DND-41 (cell line): Measurements from ENCODE around the gene LCOR.
"Not testable (repeated sequence)": the region's sequence is repeated elsewhere in the genome, so short reads cannot be mapped to it uniquely, and the experiment has no call there.

Experiments
- ATAC-seq: fragments of 200-7000 bp; cut with Tn5 transposase; 3 replicates; pipeline ENCODE4 v1.9.1; 2021; ENCODE audit warnings: low read depth; ENCODE audit not compliant: insufficient read depth
- DNase-seq: peaks from one replicate; pipeline ENCODE4 v3.0.0-alpha.2; 2020
- H2AFZ ChIP-seq: 2 replicates; pipeline ENCODE4 v1.6.0; 2012; ENCODE audit warnings: low read depth, low read length
- H3K27ac ChIP-seq: 2 replicates; pipeline ENCODE4 v1.5.1; 2012; ENCODE audit warnings: low read length, inconsistent platforms
- H3K27me3 ChIP-seq: fragments of 200-600 bp; sonication (generic); 2 replicates; pipeline ENCODE4 v1.6.0; 2012; ENCODE audit warnings: low read length, mild to moderate bottlenecking, inconsistent platforms; ENCODE audit not compliant: insufficient read depth, poor library complexity
- H3K36me3 ChIP-seq: 2 replicates; pipeline ENCODE4 v1.5.1; 2012; ENCODE audit warnings: low read length, inconsistent platforms; ENCODE audit not compliant: insufficient read depth
- H3K4me1 ChIP-seq: 2 replicates; pipeline ENCODE4 v1.5.1; 2012; ENCODE audit warnings: mild to moderate bottlenecking, low read length; ENCODE audit not compliant: insufficient read depth
- H3K4me2 ChIP-seq: 2 replicates; pipeline ENCODE4 v1.6.0; 2012; ENCODE audit warnings: mild to moderate bottlenecking, moderate library complexity, low read length, inconsistent platforms; ENCODE audit not compliant: insufficient read depth
- H3K4me3 ChIP-seq, 2 experiments: fragments of 200-600 bp in 1 of 2; shearing (Covaris generic) in 1 of 2; 2 replicates each; pipeline ENCODE4 v1.5.1; 2012 to 2016; ENCODE audit warnings: inconsistent platforms in 2 of 2, low read length in 2 of 2, mild to moderate bottlenecking in 2 of 2, low read depth in 1 of 2, moderate library complexity in 1 of 2
- H3K79me2 ChIP-seq: 2 replicates; pipeline ENCODE4 v1.6.0; 2012; ENCODE audit warnings: low read length, inconsistent platforms; ENCODE audit not compliant: insufficient read depth
- H3K9ac ChIP-seq: 2 replicates; pipeline ENCODE4 v1.6.0; 2012; ENCODE audit warnings: low read depth, mild to moderate bottlenecking, inconsistent platforms, low read length, moderate library complexity
- H3K9me3 ChIP-seq: 2 replicates; pipeline ENCODE4 v1.5.1; 2012; ENCODE audit warnings: low read length, moderate library complexity, mild to moderate bottlenecking, inconsistent platforms; ENCODE audit not compliant: insufficient read depth, severe bottlenecking
- H4K20me1 ChIP-seq: 2 replicates; pipeline ENCODE4 v1.6.0; 2012; ENCODE audit warnings: low read length; ENCODE audit not compliant: insufficient read depth
- CTCF ChIP-seq: IDR thresholded peaks from 2 replicates; pipeline ENCODE4 v1.5.1; 2012; ENCODE audit warnings: borderline replicate concordance, low read length, moderate library complexity, mild to moderate bottlenecking; ENCODE audit not compliant: poor library complexity, severe bottlenecking; ENCODE audit errors: extremely low read depth
- EZH2 ChIP-seq: IDR thresholded peaks from 3 replicates; pipeline ENCODE4 v1.6.1; 2012; ENCODE audit warnings: borderline replicate concordance, low read depth, mild to moderate bottlenecking, moderate library complexity, low read length, inconsistent platforms; ENCODE audit not compliant: severe bottlenecking

Gene LCOR

DNA sequence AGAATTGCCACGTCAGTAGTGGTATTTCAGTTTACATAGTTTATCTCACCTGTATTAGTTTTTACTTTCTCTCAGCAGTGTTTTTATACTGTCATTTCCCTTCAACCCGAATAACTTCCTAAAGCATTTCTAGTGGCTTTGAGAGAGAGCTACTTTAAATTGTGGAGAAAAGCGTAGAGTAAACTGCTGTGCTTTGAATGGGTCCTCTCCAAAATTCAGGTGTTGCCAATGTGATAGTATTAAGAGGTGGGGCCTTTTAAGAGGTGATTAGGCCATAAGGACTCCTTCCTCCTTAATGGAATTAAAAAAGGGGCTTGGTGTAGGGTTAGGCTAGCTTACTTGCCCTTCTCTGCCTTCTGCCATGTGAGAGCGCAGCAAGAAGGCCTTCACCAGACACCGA, 98.4 kb downstream of the LCOR start:
- no peak for ATAC-seq
- Histone ChIP-seq H3K36me3 (peaks cover 4% of the 10 kb centered on the region), H3K27ac (no peak overlapping the region)

DNA sequence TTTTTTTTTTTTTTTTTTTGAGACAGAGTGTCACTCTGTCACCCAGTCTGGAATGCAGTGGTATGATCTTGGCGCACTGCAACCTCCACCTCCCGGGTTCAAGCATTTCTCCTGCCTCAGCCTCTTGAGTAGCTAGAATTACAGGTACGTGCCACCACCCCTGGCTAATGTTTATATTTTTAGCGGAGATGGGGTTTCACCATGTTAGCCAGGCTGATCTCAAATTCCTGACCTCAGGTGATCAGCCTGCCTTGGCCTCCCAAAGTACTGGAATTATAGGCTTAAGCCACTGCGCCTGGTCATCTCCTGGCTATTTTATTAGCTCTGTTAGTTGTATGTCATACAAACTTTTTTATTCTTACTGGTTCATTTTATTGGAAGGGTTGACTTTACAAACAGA, 103.0 kb downstream of the LCOR start:
- Histone ChIP-seq H3K9ac (no peak overlapping the region), H3K27me3 (no peaks in the 10 kb centered on the region), H4K20me1 (no peaks in the 10 kb centered on the region), H3K9me3 (no peaks in the 10 kb centered on the region), H3K4me3 (no peak overlapping the region), H3K36me3 (peaks cover 19% of the 10 kb centered on the region), H3K4me1 (no peaks in the 10 kb centered on the region), H3K4me2 (no peak overlapping the region), H3K79me2 (peaks cover 23% of the 10 kb centered on the region), H2AFZ (no peak overlapping the region), H3K27ac (no peak overlapping the region)
- DNase-seq: no peak
- ATAC-seq: no peak
- TF ChIP-seq EZH2 (no peak), CTCF (no peak)

More for the DNA sequence above, 98.4 kb downstream of the LCOR start:
- Histone ChIP-seq H3K79me2 (peaks cover 51% of the 10 kb centered on the region), H3K9me3 (no peaks in the 10 kb centered on the region), H3K9ac (no peak overlapping the region), H3K4me1 (no peaks in the 10 kb centered on the region), H3K4me3 (no peak overlapping the region), H3K27me3 (no peaks in the 10 kb centered on the region), H2AFZ (no peak overlapping the region), H3K4me2 (no peak overlapping the region), H4K20me1 (no peaks in the 10 kb centered on the region; the same call in 1 of the 2 replicates)
- no peak for TF ChIP-seq CTCF
- no peak for TF ChIP-seq EZH2
- DNase-seq: no peak

GRCh38 chr10:96935810-96936209, 103.7 kb downstream of the LCOR start:
- no peaks in the 10 kb centered on the region for H4K20me1 ChIP-seq
- DNase-seq: no peak

DNA sequence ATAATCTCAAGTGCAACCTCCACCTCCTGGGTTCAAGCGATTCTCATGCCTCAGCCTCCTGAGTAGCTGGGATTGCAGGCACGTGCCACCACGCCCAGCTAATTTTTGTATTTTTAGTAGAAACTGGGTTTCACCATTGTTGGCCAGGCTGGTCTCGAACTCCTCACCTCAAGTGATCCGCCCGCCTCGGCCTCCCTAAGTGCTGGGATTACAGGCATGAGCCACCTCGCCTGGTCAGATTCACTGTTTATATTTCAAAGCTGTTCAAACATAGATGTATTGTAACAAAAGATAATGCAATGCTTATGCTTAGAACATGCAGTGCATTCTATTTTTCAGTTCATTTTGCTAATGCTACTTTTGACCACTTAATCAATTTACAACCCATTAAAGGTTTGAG, 111.1 kb downstream of the LCOR start:
- not testable (repeated sequence) for H3K4me3 ChIP-seq, H3K4me1 ChIP-seq, H3K27ac ChIP-seq, H4K20me1 ChIP-seq, H3K36me3 ChIP-seq, ATAC-seq, H3K79me2 ChIP-seq, DNase-seq, H3K4me2 ChIP-seq, H3K27me3 ChIP-seq, H3K9me3 ChIP-seq, H3K9ac ChIP-seq, H2AFZ ChIP-seq

More at GRCh38 chr10:96935810-96936209, 103.7 kb downstream of the LCOR start:
- Histone ChIP-seq H2AFZ (no peak overlapping the region), H3K36me3 (peaks cover 19% of the 10 kb centered on the region), H3K79me2 (peaks cover 17% of the 10 kb centered on the region), H3K9ac (no peak overlapping the region), H3K4me2 (no peak overlapping the region), H3K4me3 (no peak overlapping the region), H3K4me1 (no peaks in the 10 kb centered on the region), H3K9me3 (no peaks in the 10 kb centered on the region), H3K27ac (no peak overlapping the region), H3K27me3 (no peaks in the 10 kb centered on the region)
- TF ChIP-seq CTCF (no peak), EZH2 (no peak)
- no peak for ATAC-seq
